ELF-1 (cell line): ENCODE results near the gene UGT1A4.

ENCODE experiments used
- DNase-seq: peaks from one replicate; pipeline ENCODE4 v3.0.0-alpha.2; 2016; ENCODE audit warnings: low read depth, low spot score

Gene UGT1A4

DNA sequence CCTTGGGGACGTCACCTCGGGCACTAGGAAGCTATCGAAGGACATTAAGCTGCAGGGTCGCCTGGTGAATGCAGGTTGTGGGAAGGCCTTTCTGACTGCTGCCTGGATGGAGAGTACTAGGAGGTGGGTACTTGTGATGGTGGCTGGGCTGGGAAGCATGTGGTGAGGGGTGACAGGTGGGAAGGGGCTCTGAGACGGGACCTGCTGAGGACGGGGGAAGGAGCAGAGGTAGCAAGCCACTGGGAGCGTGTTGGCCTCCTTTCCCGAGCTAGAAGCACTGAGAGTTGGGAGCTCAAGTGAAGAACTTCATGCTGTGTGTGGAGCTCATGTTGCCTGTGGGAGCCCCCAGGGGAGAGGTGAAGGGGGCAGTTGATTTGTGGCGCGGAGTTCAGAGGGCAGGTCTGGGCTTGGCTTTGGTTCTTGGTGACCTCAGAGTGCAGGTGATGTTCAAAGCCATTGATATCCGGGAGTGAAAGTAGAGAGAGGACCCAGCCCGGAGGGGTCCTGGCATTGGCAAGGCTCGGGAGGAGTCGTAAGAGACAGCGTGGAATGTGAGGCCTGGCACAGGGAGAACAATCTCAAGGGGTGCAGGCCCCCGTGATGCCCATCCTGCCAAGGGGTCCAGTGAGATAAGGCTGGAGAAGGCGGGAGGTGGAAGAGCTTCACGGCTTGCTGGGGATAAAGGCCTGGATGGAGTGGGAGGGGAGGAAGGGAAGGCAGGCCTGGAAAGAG lies 72.8 kb downstream of the UGT1A4 start:
- no peak for DNase-seq

DNA sequence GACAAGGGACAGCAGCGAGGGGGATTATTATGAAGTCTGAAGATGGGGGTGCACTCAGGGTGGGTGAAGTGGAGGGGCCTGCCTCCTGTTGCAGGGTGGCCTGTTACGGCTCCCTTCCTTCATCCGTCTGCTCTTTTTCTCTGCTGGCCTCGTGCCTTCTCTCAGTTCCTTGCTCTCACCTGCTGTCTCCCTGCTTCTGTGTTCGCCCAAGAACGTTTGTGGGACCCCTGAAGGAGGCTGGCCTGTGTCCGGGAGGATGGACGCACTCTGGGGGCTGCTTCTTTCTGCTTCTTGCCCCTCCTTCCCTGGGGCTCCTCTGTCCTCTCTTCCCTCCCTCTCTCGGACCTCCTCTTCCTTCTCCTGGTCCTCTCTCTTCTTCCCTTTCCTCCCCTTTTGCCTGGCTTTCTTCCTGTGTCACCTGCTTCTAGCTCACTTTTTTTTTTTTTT lies 73.4 kb downstream of the UGT1A4 start:
- no peak for DNase-seq

DNA sequence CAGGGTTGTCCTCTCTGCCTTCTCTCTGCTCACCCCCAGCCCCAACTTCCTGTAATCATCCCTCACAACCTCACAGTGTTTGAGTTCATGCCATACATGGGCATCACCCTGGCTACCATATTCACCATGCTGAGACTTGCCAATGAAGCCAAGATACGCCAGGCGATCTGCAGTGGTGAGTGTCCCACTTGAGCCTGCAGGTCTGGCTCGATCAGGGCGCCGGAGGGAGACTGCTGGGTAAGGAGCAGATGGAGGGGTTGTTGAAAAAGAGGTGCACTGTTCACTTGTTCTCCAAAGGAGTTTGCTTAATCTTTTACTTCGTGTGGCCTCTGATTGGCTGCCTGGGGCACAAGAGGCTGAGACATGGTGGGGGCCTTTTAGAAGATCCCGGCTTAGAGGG lies 74.2 kb downstream of the UGT1A4 start:
- no peak for DNase-seq

DNA sequence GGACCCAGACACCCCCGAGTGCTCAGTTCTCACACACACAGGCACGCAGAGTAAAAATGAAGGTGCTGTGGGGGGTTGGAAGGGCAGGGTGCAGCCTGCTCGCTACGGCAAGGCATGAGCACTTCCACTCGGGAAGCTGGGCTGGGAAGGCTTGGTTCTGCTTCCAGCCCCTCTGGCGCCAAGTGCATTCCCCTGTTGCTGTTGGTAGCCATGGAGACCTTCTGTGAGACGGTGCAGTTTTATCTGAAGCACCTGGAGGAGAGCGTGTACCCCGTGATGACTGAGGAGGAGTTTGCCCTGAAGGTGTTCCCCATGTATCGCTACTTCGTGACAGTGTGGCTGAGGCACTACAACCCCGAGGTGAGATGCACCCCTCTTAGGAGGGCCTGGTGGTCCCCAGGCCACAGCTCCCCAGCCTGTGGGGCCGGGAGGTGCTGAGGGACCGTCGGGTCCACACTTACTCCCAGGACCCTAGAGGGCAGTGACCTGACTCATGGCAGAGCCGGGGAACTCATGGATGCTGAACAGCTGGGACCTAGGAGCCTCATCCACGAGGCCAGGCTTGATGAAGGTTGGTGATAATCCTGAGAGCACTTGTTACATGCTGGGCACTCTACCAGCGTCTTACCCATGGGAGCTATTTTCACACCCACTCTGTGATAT lies 75.1 kb downstream of the UGT1A4 start:
- no peak for DNase-seq

DNA sequence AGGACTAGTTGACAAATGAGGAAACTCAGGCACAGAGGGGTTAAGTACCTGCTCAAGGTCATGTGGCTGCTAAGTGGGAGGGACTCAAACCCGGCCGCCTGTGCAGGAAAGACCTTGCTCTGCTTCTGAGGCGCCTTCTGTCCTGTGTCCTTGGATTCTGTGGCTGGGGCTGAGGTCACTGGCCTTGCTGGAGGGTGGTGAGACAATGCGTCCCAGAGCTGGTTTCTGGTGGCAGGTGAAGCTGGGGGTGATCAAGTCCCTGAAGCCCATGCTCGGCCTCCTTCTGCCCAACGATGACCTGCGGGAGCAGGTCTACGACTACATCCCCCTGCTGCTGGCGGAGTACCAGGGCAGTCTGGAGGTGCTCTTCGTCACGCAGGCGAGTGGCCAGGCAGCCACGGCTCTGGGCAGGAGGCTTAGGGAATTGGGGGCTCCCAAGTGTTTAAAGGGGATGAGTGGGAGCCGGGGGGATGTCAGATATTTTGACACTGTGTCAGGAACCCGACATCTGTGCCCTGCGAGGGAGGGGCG lies 75.7 kb downstream of the UGT1A4 start:
- no peak for DNase-seq

DNA sequence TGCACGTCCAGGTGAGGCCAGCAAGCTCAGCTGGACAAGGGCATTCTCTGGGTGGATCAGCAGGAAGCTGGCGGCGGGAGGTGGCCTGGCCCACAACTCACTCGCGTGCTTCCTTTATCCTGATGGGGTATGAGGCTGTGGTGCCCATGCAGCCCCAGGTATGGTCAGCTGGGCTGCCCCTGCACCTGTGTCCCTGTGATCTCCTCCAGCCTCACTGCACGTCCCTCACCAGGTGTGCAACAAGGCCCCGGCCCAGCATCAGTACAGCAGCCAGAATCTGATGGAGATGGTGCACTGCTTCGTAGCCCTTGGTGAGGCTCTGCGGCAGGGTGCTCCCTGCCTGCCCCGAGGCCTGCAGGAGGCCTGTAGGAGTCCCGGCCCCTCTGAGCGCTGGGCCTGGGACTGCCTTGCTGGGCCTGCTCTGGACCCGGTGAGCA lies 77.2 kb downstream of the UGT1A4 start:
- no peak for DNase-seq

DNA sequence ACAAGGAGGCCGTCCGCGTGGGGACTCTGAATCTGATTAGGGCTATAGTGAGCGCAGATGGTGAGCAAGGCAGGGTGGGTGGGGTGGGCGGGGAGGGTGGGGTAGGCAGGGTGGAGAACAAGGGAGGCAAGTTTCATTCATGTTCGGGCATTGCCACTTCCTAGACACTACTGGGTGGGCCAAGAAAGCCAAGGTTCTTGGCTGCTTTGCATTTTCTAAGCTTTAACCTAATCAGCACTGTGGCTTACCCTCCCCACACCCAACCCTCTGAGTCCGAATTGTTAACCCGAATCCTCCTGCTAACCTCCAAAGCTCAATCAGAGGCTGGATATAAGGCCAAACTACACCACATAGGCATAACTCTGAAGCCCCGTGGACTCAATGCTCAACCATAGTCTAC lies 77.7 kb downstream of the UGT1A4 start:
- no peak for DNase-seq

DNA sequence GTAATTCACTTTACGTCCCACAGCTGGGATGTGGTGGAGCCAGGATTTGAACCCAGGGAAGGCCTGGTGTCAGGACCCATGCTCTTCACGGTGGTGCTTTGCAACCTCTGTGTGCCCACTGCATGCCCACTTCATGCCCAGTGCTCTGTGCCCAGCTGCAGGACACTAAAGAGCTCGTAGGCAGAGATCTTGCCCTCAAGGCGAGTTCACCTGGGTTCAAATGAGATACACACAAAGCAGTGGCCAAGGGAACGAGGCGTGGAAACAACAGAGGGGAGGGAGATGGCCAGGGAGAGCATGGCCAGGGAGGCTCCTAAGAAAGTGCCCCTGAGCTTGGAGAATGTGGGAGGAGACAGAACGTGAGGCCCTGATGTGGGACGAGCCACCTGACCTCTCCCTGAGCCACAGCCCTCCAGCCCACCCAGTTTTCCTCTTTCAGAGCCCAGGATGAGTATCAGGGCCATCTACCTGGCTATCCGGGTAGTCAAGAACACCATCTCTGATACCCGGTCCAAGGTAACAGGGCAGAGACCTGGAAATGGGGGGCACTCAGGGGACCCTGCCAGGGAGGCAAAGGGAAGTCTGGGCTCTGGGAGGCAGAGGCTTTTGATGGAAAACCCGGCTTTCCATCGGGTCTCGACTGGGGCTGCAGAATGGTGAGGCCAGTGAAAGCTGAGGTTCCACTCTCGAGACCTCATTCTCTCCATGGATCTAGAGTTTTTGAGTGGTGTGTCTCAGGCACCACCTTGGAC lies 80.0 kb downstream of the UGT1A4 start:
- DNase-seq: no peak

DNA sequence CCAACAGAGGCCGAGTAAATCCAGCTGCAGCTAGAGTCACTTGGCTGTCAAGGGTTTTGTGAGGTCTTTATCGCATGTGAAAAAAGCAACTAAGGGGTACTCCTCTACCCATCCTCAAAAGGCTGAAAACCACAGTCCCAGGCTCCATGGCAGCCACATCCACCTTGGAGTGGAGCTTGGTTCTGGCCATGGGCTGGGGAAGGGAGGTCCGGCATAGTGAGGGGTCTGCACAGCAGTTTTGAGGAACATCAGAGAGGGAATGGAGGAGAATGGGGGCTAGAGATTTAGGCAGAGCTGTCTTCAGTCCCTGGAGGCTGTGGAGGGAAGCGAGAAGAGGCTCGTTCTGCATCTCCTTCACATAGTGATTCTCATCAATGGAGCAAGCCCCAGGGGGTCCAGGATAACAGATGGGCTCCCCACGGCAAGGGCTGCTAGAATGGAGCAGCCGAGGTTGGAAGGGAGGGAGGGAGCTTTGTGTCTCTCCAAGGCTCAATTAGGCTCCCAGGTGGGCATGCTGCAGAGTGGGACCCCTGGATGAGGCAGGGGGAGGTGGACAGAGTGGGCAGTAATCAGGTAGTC lies 80.6 kb downstream of the UGT1A4 start:
- no peak for DNase-seq

DNA sequence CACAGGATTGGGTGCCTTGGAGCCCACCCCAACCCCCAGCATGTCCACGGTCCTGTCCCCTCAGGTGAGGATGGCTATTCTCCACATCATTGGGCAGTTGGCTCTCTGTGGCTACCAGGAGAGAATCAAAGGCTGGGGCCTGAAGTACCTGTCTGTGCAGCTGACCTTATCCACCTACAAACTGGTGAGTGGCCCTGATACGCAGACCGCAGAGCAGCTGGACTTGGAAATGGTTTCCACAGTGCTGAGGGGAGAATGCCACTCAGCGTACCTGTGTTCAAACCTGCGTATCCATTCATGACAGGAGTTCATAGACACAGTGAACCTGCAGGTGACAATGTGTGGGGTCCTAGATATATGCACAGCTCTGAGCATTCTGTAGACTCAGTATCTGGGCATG lies 81.2 kb downstream of the UGT1A4 start:
- DNase-seq: no peak

DNA sequence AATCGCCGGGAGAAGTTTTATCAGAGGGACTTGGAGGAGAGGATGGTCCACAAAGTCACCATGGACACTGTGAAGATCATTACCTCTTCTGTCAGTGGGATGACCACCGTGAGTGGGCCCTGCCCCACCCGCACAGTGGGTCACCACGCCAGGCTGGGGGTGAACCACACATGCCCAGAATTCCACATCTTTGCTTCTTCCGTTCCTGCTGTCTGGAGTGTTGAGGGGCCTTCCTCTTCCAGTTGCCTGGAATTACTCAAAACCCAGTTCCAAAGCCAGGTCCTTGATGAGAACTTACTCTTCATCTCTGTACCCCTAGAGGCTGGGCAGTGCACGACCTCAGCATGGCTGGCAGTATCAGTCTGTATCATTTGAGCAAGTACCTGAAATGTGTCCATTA lies 81.7 kb downstream of the UGT1A4 start:
- no peak for DNase-seq

DNA sequence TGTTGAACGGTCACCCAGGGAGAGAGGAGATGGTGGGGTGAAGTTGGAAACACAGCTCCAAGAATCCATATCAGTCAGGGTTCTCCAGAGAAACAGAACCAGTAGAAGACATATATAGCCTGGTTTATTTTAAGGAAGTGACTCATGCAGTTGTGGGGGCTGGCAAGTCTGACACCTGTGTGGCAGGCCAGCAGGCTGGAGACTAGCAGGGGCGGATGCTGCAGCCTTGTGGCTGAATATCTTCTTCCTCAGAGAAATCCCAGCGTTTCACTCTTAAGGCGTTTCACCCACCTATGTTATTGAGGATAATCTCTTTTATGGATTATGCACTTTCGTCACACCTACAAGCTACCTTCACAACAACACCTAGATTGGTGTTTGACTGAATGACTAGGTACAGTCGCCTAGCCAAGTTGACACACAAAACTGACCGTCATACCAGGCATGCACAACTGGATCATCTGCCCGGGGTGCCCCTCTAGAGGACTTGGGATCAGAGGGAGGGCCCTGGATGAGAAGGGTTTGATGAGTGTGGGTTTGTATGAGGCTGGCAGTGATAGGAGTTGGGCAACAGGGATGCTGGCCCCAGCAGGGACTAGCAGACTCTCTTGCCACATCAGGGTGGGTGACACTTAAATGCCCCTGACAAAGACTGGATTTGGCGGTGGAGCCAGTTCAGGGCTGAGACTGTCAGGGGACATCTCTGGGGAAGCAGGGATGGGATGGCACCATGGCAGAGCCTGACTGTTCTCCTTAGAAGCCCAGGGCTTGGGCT lies 83.0 kb downstream of the UGT1A4 start:
- no peak for DNase-seq

DNA sequence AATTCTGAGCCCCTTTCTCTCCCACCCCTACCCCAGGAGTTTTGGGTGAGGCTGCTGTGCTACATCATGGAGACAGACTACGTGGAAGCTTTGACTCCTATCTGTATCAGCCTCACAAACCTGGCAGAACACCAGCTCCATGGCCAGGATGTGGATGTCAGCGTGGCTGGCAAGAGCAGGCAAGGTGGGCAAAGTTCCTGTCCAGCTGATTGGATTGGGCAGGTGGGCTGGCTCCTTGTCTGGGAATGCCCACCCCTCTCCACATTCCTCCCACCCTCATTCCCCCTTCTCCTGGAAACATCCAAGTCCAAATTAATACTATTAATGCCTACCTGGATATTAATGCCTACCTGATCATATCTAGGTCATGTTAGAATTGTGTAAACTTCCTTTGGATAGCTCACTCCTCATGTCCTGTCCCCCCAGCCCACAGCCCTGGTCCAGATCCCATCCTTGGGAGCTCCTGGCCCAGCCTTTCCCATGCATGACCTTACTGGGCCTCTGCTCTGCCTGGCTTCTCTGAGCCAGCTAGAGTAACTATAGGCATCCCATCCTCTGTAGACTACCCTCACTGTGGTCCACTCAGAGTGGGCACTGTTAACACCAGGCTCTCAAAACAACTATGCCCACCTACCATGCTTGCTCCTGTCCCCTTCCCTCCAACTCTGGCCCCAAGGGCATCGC lies 83.7 kb downstream of the UGT1A4 start:
- no peak for DNase-seq

DNA sequence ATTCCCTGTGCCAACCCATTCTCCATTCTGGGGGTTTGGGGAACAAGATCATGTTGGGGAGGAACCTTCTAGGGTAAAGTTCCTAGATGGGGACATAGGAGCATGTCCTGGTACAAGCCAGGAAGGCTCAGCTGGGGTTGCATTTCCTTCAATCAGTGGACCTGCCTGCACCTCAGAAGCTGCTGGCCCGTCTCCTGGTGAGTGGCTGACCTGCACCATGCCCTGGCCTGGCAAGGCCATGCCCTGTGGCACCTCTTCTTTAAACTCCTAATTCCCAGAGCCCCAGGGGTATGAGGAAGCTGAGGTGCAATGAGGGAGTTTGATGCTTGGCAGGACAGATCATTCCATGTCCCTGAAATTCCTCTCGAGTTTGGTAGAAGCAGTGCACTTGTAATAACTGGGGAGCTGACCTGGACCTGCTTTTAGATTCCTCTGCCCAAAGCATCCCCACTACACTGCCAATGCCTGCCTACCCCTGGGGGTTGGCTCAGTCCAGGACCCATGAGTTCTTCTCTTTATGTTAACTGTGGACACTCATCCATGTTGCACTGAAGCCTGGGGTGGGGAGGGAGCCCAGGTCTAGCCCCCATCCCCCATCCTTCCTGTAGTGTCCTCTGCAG lies 84.9 kb downstream of the UGT1A4 start:
- no peak for DNase-seq

DNA sequence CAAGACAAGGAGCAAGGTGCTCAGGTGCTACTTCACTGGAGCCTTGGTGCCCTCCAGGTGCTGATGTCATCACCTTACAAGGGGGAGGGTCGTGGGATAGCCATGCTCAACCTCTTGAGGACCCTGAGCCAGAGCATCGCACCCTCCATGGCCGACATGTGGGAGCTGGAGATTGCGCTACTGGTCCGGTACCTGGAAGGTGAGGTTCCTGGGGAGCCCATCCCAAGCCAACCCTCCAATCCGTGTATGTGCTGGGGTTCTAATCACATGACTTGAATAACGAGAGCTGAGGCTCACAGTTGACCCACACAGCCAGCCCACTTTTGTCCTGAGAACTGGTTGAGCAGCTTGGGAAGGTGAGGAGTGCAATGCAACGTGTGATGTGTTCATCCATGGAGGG lies 85.5 kb downstream of the UGT1A4 start:
- no peak for DNase-seq

DNA sequence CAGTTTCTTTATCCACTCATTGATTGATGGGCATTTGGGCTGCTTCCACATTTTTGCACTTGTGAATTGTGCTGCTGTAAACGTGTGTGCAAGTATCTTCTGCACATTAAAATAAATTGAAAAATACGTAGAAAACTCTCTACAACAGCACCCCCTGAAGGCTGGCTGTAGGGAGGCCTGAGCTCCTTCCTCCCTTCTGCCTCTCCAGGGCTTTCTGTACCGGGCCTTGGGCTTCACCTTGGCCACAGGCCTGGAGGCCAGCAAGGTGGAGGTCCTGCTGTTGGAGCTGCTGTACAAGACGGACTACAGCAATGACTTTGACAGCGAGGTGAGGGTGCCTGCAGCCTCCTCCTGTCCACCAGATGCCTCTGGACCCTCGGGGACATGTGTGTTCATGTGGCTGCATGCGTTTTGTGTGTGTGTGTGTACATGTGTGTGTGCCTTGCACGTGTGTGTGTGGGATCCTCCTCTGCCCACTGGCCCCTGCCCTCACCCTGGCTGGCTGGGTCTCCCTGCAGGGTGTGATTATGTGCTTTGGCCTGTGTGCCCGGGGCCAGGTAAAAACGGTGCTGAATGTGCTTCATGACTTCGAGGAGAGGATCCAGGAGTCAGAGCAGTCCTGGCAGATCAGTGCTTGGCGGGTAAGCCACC lies 88.8 kb downstream of the UGT1A4 start:
- no peak for DNase-seq

DNA sequence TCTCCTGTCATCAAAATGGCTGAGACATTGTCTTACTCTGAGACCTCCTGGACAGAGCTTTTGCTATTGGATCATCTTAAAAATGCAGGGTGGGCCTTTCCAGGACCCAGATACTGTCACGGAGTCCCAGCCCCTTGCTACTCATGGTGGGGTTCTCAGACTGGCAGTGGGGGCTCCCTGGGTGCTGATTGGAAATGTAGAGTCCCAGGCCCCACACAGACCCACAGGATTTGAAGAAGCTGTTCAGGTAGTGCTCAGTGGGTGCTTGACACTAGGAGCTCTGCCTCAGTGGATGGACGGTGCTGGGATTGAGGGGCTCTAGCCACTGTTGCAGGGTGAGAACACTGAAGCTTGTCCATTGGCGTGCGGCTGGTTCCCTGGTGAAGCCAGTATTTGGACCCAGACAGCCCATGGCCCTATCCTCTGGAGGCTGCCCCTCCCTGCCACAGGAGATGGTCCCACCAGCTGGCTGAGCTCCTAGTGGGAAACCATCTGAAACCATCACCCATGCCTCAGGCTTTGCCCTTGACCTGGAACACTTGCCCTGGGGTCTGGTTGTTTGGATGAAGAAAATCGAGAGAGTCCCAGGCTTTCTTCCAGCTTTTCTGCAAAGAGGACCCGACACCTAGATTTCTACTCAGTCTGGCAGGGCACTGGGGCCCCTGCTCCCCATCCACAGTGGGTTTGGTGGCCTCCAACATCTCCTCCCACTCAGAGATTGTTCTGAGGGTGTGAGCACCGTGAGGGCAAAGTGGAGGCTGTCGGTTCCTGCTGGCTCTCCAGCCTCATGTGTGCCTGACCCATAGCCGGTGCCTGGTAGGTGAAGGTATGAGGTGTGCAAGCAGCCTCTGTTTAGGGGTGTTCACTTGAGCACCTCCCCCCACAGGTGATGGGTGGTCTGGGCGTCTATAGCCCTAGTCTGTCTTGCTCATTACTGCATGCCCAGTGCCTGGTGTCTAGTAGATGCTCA lies 89.7 kb downstream of the UGT1A4 start:
- no peak for DNase-seq

DNA sequence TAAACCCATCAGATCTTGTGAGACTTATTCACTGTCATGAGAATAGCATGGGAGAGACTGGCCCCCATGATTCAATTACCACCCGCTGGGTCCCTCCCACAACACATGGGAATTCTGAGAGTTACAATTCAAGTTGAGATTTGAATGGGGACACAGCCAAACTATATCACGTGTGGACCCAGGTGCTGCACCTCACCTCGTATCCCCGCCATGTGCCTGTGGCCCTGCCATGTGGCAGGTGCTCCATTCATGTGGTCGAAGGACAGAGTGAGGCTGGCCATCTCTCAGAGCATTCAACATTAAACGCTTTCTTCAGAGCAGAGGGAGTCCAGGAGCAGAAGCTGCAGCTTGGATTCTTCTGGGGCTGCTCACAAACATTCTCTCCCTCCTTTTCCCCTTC lies 91.8 kb downstream of the UGT1A4 start:
- DNase-seq: no peak

DNA sequence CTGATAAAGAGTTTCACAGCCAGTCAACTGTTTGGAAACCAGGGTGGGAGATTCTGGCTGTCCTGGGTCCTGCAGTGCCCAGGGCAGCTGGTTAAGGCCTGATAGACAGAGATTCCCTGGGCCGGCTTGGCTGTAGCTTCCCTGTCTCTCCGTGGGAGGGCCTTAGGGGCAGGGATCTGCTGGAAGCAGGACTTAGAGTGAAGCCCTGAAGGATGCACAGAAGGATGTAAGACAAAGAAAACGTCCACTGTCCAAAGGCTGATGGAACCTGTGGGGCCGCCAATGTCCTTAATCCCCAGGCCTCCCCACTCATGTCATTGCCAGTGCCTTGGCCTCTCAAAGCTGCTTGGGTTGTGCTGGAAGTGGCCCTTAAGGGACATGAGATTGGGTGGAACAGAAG lies 92.6 kb downstream of the UGT1A4 start:
- DNase-seq: no peak
